Left hindlimb (tissue), 1 donor: Measurements from ENCODE around the gene PON3.

Experiments used
- DNase-seq: peaks from one replicate; pipeline ENCODE4 v3.0.0-alpha.2; 2018

PON3 gene

GRCh38 chr7:95396136-95397032 is at the start of gene PON3:
Gene PON3 (minus strand): TSS chr7:95396375. CDS start chr7:95396350, 25 bp downstream.
- peak; percentile 33 for DNase-seq

GRCh38 chr7:95444796-95445195 is 48.6 kb upstream of the PON3 start:
- no peak for DNase-seq

GRCh38 chr7:95441042-95441823 is 45.1 kb upstream of the PON3 start:
- no peak for DNase-seq

- no peak for DNase-seq
Observed at GRCh38 chr7:95440394-95441038, 44.3 kb upstream of the PON3 start.

GRCh38 chr7:95436407-95436806 is 40.2 kb upstream of the PON3 start:
- no peak for DNase-seq

- DNase-seq: no peak
Observed at GRCh38 chr7:95435422-95435780, 39.2 kb upstream of the PON3 start.

- DNase-seq: peak; percentile 89
Observed at GRCh38 chr7:95434557-95435421, 38.6 kb upstream of the PON3 start, which contains the start of gene PON2. Gene PON2 (minus strand): TSS chr7:95435028. CDS start chr7:95434951, 77 bp downstream.

GRCh38 chr7:95433952-95434556 is 37.9 kb upstream of the PON3 start:
- no peak for DNase-seq

- DNase-seq: no peak
Observed at GRCh38 chr7:95433129-95433528, 37.0 kb upstream of the PON3 start.

- DNase-seq: no peak
Observed at GRCh38 chr7:95432606-95433005, 36.4 kb upstream of the PON3 start.

GRCh38 chr7:95430864-95431263 is 34.7 kb upstream of the PON3 start:
- no peak for DNase-seq

- DNase-seq: no peak
Observed at GRCh38 chr7:95429241-95429990, 33.2 kb upstream of the PON3 start.

GRCh38 chr7:95427914-95428516 is 31.8 kb upstream of the PON3 start:
- DNase-seq: no peak

- DNase-seq: no peak
Observed at GRCh38 chr7:95427166-95427565, 31.0 kb upstream of the PON3 start.

GRCh38 chr7:95425694-95426093 is 29.5 kb upstream of the PON3 start:
- no peak for DNase-seq

GRCh38 chr7:95424716-95425115 is 28.5 kb upstream of the PON3 start:
- DNase-seq: no peak

- no peak for DNase-seq
Observed at GRCh38 chr7:95421847-95422444, 25.8 kb upstream of the PON3 start.

GRCh38 chr7:95421000-95421846 is 25.0 kb upstream of the PON3 start:
- DNase-seq: no peak

- no peak for DNase-seq
Observed at GRCh38 chr7:95412075-95412474, 15.9 kb upstream of the PON3 start.
